Body of pancreas (tissue), 4 donors: Measurements from ENCODE around the gene CDKAL1.

Source experiments
- POLR2A ChIP-seq, 3 donors: fragments of 450-650 bp; IDR thresholded peaks; one replicate each; pipeline ENCODE4 v1.6.1; 2016; ENCODE audit warnings: antibody characterized with exemption in 3 of 3, mild to moderate bottlenecking in 2 of 3
- TF ChIP-seq, protein P1 (sequence below), 7 experiments: fragments of 450-650 bp in 4 of 7; fragments of 200-600 bp in 3 of 7; sonication (generic) in 3 of 7; IDR thresholded peaks; one replicate each; pipeline ENCODE4 v1.5.1; 2016 to 2019; ENCODE audit warnings: antibody characterized with exemption in 7 of 7

DNA sequence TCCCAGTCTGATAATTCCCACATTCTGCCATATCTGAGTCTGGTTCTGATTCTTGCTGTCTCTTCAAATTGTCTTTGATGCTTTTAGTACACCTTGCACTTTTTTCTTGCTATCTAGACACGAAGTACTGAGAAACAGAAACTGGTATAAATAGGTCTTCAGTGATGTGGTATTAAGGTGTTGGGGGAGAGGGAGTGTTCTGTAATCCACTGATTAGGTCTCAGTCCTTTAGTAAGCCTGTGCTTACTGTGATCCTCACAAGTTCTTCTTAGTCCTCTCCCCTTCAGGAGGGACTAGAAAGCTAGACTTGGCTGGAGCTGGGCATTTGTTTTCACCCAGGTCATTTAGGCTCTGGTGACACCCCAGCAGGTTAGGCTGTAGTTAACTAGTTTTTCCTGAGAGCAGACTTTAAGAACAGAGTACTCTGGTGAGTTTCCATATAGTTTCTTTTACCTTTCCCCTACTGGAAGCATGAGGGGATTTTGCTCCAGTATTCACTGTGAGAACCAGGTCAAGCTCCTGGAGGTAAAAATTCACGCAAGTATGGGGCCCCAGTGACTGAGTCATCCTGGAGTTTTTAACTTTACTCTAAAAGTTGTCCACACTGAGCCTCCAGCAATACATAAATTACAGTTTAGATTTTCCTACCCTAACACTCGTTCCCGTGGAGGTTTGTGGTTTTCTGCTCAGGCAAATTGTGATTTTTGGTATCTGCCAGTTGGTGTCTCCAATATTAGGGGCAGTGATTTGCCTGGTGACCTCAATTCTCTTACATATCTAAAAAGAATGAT is 154.6 kb downstream of the CDKAL1 start:
- TF ChIP-seq, protein P1, sequence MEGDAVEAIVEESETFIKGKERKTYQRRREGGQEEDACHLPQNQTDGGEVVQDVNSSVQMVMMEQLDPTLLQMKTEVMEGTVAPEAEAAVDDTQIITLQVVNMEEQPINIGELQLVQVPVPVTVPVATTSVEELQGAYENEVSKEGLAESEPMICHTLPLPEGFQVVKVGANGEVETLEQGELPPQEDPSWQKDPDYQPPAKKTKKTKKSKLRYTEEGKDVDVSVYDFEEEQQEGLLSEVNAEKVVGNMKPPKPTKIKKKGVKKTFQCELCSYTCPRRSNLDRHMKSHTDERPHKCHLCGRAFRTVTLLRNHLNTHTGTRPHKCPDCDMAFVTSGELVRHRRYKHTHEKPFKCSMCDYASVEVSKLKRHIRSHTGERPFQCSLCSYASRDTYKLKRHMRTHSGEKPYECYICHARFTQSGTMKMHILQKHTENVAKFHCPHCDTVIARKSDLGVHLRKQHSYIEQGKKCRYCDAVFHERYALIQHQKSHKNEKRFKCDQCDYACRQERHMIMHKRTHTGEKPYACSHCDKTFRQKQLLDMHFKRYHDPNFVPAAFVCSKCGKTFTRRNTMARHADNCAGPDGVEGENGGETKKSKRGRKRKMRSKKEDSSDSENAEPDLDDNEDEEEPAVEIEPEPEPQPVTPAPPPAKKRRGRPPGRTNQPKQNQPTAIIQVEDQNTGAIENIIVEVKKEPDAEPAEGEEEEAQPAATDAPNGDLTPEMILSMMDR (IDR thresholded peaks at IDR 0.05) = no peak
- TF ChIP-seq POLR2A (IDR thresholded peaks at IDR 0.05) = no peak
